Uterus (tissue), 2 donors: ENCODE results near the gene RALGAPB.

Source experiments
- CTCF ChIP-seq, 4 experiments: fragments of 200-600 bp in 2 of 4; fragments of 450-650 bp in 2 of 4; sonication (generic) in 2 of 4; IDR thresholded peaks; one replicate each; pipeline ENCODE4 v1.5.1; 2016 to 2019; ENCODE audit warnings: antibody characterized with exemption in 4 of 4, mild to moderate bottlenecking in 2 of 4, moderate library complexity in 1 of 4
- POLR2A ChIP-seq, 2 donors: fragments of 450-650 bp; IDR thresholded peaks; one replicate each; pipeline ENCODE4 v1.6.1; 2016; ENCODE audit warnings: antibody characterized with exemption in 2 of 2, mild to moderate bottlenecking in 1 of 2, moderate library complexity in 1 of 2

GRCh38 chr20:38501858-38502436, 29.3 kb downstream of the RALGAPB start:
- TF ChIP-seq CTCF (IDR thresholded peaks at IDR 0.05) = no peak
- no peak for TF ChIP-seq POLR2A (IDR thresholded peaks at IDR 0.05)
